ENCODE measurements around the gene UIMC1.

UIMC1 gene

DNA sequence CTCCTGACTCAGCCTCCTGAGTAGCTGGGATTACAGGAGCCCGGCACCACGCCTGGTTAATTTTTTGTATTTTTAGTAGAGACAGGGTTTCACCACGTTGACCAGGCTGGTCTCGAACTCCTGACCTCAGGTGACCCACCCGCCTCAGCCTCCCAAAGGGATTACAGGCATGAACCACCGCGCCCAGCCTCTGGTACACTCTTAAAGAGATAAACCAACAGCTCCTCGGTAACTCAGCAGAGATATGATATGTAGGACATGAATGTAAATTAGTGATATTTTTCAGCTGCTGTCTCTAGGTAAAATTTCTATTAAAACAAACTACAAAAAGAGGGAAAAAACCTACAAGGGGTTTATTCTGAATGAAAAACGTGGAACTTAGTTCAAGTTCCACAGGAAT is 64.6 kb downstream of the UIMC1 start:
- no peak for DNase-seq (ENCODE audit: low read depth)
- TF ChIP-seq, protein P1, sequence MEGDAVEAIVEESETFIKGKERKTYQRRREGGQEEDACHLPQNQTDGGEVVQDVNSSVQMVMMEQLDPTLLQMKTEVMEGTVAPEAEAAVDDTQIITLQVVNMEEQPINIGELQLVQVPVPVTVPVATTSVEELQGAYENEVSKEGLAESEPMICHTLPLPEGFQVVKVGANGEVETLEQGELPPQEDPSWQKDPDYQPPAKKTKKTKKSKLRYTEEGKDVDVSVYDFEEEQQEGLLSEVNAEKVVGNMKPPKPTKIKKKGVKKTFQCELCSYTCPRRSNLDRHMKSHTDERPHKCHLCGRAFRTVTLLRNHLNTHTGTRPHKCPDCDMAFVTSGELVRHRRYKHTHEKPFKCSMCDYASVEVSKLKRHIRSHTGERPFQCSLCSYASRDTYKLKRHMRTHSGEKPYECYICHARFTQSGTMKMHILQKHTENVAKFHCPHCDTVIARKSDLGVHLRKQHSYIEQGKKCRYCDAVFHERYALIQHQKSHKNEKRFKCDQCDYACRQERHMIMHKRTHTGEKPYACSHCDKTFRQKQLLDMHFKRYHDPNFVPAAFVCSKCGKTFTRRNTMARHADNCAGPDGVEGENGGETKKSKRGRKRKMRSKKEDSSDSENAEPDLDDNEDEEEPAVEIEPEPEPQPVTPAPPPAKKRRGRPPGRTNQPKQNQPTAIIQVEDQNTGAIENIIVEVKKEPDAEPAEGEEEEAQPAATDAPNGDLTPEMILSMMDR (conservative IDR thresholded peaks at IDR 0.05; ENCODE audit: low read depth, low read length): no peak
- no peak overlapping the region for H3K4me3 ChIP-seq (ENCODE audit: low read length)

DNA sequence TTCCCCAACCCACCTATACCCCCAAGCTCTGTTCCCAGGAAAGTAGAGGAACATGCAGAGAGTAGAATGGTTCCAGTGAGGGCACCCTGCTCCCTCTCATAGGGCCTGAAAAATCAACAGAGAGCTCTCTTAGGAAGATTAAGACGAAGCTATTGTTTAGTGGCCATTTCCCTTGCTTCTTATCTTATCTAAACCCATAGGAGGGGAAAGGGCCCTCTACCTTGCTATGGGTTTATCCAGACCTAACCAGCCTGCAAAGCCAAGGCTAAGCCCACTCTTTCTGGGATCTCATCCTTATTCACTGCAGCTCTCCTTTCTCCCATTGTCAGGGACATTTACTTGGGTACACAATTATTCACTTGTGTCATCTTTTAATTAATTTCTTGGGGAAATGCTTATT is 68.1 kb downstream of the UIMC1 start:
- H3K4me3 ChIP-seq (ENCODE audit: low read length): no peak overlapping the region
- TF ChIP-seq, protein P1 (conservative IDR thresholded peaks at IDR 0.05; ENCODE audit: low read depth, low read length): no peak
- DNase-seq (ENCODE audit: low read depth): no peak

DNA sequence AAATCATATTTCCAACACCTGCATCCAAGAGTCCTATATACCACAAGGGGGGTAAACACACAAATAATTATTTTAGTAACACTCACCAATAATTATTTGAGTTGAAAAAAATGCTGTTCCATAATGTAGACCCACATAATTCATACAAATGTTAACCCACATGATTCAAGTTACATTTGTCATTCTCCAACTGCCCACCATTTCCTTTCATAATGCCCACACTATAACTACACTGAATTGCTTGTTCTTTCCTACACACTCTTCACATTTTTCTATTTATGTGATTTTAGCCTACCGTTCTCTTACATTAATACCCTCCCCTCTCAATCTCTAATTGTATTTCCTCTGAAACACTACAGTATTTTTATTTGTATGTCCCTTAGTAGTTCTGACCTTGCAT is 71.6 kb downstream of the UIMC1 start:
- DNase-seq (ENCODE audit: low read depth): no peak
- TF ChIP-seq, protein P1 (conservative IDR thresholded peaks at IDR 0.05; ENCODE audit: low read depth, low read length): no peak
- H3K4me3 ChIP-seq (ENCODE audit: low read length): no peak overlapping the region

DNA sequence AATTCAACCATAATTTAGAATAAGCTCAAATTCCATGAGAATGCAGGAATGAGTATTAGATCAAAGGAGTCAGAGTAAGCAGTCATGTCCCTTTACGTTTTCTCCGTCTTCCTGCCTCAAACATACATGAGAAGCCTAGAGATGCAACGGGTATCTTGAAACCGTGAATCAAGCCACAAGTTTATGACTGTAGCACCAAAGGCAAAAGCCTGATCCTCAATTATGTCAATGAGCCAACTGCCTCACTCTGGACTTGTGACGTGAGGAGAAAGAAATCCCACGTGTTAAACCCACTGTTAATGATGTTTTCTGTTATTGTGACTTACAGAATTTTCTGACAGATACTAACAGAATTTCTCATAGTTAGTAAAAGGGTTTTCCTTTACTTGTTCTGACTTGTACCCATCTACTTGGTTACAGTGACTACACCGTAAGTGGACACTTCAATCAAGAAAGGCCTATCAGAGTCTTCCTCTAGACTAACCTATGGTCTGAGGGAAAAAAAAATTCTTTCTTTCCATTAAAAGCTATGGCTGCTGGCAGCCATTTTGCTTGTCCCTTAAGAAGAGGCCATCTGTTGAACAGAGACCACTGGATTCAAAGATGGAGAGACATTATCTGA is 72.2 kb downstream of the UIMC1 start:
- peak; percentile 13 for DNase-seq (ENCODE audit: low read depth)
- H3K4me3 ChIP-seq (ENCODE audit: low read length): no peak overlapping the region
- TF ChIP-seq, protein P1 (conservative IDR thresholded peaks at IDR 0.05; ENCODE audit: low read depth, low read length): no peak

DNA sequence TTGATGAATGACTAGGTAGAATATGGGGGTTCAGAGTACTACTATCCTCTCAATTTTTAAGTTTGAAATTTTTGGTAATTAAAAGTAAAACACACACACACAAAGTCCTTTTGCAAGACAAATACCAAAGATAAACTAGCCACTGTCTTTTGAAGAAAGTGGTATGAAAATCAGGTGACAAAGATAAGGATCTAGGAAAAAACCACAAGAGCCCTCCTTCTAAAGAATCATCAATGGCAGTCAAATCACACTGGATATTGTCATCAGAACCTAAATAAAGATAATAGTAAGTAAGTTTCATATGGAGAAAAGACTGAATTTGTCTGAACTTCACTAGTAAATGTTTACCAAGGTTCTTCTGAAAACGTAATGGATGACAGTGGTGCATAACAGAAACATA is 76.9 kb downstream of the UIMC1 start:
- no peak overlapping the region for H3K4me3 ChIP-seq (ENCODE audit: low read length)
- TF ChIP-seq, protein P1 (conservative IDR thresholded peaks at IDR 0.05; ENCODE audit: low read depth, low read length): no peak
- no peak for DNase-seq (ENCODE audit: low read depth)

DNA sequence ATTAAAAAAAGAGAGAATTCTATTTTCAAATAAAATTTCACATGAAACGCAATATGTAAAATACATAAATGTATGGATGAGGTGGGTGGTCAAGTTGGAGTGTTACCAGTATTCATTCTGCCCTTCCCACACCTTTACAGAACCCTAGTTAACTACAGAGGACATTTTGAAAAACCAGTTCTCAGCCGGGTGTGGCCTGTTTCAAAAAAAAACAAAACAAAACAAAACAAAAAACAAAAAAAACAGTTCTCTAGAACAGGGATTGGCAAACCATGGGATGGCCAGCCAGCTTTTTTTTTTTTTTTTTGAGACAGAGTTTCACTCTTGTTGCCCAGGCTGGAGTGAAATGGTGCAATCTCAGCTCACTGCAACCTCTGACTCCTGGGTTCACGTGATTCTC is 79.0 kb downstream of the UIMC1 start:
- H3K4me3 ChIP-seq (ENCODE audit: low read length): no peak overlapping the region
- no peak for DNase-seq (ENCODE audit: low read depth)
- TF ChIP-seq, protein P1 (conservative IDR thresholded peaks at IDR 0.05; ENCODE audit: low read depth, low read length): no peak

DNA sequence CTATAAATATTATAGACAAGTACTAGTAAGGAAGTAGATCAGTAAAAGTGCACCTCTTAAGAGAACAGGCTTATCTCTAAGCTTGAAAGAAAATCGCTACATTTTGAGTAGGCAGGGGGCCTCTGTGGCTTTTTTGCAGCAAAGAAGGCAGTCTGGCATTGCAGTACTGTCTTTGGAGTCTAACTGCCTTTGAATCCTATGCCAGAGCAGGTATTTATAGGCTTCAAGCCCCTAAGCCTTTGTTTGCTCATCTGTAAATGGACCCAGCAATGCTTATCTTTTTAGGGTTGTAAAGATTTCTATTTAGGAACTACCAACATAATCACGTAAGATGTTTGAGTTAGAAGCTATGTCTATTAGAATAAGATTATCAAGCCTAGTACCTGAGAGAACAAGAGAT is 83.8 kb downstream of the UIMC1 start:
- H3K4me3 ChIP-seq (ENCODE audit: low read length): no peak overlapping the region
- TF ChIP-seq, protein P1 (conservative IDR thresholded peaks at IDR 0.05; ENCODE audit: low read depth, low read length): no peak
- no peak for DNase-seq (ENCODE audit: low read depth)

Data from retinal pigment epithelial cell (primary cell).